NOMO-1 treated with dmso at 0.1 percent for 144 hours (cell line): Measurements from ENCODE around the gene CFAP99.

Source experiments
- DNase-seq: peaks from one replicate; lab custom pipeline; 2025; ENCODE audit not compliant: unreplicated experiment; lab: John Stamatoyannopoulos, UW

The CFAP99 gene

GRCh38 chr4:2411786-2412510, 6.8 kb upstream of the CFAP99 start:
- DNase-seq, result no peak

- no peak for DNase-seq
These were observed 6.2 kb upstream of the CFAP99 start for GRCh38 chr4:2412534-2412884.

GRCh38 chr4:2412885-2413716, 5.7 kb upstream of the CFAP99 start:
- peak; percentile 98 for DNase-seq

GRCh38 chr4:2413821-2414610, 4.7 kb upstream of the CFAP99 start:
- no peak for DNase-seq

GRCh38 chr4:2415213-2415612, 3.5 kb upstream of the CFAP99 start:
- DNase-seq, result no peak

DNA sequence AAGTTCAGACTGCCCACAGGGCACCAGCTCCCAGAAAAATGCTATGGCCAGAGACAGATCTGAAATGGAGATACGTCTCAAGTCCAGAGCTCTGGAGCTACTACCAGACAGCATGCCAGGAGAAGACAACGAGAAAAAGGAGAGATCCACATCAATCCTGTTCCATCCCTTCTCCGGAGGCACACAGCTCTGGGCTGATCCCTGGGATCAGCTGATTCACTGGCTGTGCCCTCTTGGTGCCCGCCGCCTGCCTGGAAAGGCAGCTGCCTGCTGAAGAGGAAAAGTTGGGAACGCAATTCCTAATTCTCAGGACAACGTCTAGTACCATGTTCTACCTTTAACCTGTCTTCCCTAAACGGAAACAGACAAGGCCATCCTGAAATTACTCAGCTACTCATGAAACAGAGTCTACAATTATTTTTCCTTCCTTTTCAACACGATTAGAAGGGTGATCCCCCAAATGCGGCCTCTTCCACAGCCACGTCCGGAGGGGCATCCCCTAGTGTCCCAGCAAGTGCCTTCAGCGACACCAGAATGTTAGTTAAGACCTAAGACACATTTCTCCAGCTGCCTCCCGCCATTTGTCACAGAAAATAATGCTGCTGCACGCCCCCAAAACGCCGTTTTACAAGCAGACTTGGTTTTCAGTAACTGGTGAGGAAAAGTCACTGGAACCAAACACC, 2.7 kb upstream of the CFAP99 start:
- DNase-seq, result no peak

- DNase-seq, result peak; percentile 40
These were observed 2.1 kb upstream of the CFAP99 start for GRCh38 chr4:2416564-2417225.

DNA sequence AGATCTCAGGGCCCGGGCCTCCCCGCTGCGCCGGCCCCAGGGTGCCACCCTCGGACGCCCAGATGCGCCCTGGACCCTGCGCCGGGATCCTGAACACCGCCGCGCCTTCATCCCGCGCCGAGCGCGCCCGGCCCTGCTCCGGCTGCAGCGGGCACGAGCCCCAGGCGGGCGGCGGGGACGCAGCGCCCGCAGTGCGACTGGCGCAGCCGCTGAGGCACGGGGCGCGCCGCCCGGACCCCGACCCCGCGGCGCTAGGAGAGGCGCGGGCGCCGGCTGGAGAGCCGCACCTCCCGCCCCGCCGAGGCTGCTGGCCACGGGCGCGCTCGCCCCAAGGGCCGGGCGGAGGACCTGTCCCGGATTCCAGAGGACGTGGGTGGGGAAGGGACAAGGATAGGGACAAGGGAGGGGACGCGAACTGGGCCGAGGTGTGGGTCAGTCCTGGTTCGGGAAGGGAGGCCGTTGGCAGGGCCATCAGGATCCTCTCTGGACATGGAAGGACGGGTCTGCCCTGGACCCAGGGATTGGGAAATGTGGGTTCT, 1.5 kb upstream of the CFAP99 start:
- DNase-seq, result no peak

- DNase-seq, result no peak
These were observed 748 bp upstream of the CFAP99 start, which contains the start of gene ZFYVE28 for GRCh38 chr4:2417765-2418649. TSS of gene ZFYVE28 (minus strand) at chr4:2418645. CDS start at chr4:2418323, 322 bp downstream.

DNA sequence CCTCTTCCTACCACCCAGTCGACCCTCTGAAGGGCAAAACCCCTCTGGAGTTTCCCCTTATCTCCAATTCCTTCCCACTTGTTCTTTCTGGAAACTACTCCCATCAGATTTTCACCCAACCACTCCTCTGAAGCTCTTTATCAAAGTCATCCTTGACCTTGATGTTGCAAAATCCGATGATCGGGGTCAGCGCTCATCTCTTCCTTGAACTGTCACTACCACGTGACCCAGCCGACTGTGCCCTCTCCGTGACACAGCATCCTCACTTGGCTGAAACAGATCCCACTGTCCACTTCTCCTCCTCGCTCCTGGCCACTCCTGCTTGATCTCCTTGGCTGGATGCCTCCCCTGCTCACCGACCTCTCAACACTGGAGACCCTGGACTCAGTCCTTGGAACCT, 1.1 kb downstream of the CFAP99 start:
- DNase-seq, result no peak

DNA sequence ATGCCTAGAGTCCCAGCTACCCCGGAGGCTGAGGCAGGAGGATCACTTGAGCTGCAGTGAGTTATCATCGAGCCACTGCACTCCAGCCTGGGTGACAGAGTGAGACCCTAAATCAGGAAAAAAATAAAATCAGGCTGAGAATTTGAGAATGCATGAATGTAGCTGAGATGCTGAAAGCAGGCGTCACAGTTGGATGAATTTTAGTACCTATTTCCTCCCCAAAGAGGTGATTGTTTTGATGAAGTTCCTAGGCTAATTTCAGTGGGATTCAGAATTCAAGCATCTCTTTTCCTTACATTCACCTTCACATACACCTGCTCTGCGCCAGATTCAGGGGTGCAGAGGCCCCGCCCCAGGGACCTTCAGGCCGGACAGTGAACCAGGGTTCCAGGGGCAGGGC, 3.2 kb downstream of the CFAP99 start:
- no peak for DNase-seq

DNA sequence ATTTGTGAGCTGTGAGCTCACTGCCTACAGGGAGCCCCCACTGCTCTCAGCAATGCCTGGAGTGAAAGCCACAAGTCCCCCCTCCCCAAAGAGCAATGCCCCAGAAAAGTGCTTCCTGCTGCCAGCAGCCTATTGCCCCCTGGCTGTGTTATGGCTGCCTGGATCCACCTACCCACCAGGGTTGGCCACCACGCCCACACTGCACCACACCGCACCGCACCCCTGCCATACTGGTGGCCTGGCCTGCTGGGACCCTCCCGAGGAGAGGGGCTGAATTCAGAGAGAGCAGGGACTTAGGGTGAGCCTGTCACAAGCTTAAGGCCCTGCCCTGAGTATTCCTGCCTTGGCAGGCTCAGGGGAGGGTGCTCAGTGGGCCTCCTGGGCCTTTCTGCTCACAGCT, 4.3 kb downstream of the CFAP99 start:
- DNase-seq, result no peak

GRCh38 chr4:2423695-2424094, 4.9 kb downstream of the CFAP99 start:
- DNase-seq, result no peak

GRCh38 chr4:2424581-2424980, 5.8 kb downstream of the CFAP99 start:
- no peak for DNase-seq

GRCh38 chr4:2425386-2426068, 6.8 kb downstream of the CFAP99 start:
- DNase-seq, result no peak

DNA sequence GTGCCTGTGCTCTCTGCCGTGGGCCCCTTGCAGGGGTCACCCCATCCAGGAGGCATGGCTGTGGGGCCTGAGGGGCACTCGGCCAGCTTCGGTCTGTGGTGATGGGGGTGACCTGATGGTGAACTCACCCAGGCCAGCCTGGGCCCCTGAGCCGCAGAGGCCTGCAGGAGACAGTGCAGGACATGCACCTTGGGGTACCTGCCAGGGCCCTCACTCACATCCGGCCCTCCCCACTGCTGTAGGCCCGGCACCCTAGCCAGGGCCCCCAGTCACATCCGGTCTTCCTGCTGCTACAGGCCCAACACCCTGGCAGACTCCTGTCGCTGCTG, 7.3 kb downstream of the CFAP99 start:
- DNase-seq, result no peak

DNA sequence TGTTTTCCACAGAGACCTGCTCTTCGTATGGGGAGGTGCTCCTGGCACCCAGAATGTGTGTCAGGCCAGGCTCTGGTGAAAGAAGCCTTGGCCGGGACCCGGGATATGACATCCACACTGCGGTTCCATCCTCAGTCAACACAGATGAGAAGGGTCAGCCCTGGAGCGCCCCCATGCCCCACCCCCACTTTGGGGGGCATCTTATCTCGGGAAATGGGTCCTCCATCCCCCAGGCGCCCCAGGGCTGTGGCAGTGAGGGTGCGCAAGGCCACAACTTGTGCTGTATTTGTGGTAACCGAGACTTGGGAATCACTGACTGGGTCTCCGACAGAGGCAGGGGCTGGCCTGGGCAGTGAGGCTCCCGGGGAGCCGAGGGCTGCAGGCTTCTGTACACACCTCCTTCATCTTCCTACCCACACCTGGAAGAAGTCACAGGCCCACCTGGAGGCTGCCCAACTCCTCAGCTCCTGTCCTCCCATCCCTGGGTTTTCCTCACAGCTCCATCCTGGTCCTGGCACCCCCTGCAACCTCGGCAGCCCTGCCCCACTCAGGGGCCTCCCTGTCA, 8.0 kb downstream of the CFAP99 start:
- DNase-seq, result no peak
